ENCODE data around the gene FNDC3B.

DNA sequence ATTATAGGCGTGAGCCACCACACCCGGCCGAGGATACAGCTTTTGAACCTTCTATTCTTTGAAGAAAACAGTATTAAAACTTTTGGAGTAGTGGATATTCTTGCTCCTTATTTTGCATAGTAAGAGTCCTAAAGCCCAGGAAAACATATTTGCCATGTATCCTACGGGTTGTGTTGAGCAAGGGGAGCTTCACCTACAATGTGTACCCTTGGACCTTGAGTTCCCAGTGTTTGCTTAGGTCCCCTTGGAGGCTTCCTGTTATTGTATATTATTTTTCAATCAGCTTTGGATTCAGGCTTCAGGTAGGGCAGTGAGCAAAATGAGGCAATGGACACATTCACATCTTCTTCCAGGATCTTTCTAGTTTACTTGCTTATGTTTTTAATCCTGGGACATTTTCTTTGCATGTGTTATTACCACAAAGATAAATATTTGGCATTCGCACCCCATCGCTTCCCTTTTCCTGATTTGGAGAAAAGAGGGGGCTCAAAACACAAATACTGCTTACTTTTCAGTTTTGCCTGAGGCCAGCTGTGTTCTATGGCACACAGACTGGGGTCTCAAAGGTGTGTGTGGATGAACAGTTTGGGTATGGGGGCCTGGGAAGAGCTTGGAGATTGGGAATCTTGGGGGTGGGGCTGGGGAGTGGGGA is 88.7 kb downstream of the FNDC3B start:
- TF ChIP-seq EP300 (IDR thresholded peaks at IDR 0.05) (no peak), POLR2A (IDR thresholded peaks at IDR 0.05) (no peak), POLR2AphosphoS5 (IDR thresholded peaks at IDR 0.05) (no peak)
- TF ChIP-seq, protein P1, sequence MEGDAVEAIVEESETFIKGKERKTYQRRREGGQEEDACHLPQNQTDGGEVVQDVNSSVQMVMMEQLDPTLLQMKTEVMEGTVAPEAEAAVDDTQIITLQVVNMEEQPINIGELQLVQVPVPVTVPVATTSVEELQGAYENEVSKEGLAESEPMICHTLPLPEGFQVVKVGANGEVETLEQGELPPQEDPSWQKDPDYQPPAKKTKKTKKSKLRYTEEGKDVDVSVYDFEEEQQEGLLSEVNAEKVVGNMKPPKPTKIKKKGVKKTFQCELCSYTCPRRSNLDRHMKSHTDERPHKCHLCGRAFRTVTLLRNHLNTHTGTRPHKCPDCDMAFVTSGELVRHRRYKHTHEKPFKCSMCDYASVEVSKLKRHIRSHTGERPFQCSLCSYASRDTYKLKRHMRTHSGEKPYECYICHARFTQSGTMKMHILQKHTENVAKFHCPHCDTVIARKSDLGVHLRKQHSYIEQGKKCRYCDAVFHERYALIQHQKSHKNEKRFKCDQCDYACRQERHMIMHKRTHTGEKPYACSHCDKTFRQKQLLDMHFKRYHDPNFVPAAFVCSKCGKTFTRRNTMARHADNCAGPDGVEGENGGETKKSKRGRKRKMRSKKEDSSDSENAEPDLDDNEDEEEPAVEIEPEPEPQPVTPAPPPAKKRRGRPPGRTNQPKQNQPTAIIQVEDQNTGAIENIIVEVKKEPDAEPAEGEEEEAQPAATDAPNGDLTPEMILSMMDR (IDR thresholded peaks at IDR 0.05), result no peak

All from suprapubic skin (tissue), 4 donors.